VCaP (cell line): ENCODE data around the gene CXXC5.

Experiments
- H3K27ac ChIP-seq: fragments of 450-650 bp; 2 replicates; pipeline ENCODE4 v1.5.1; 2017
- TF ChIP-seq, protein P1 (sequence below): fragments of 450-650 bp; conservative IDR thresholded peaks from 2 replicates; pipeline ENCODE4 v1.5.1; 2017; ENCODE audit warnings: mild to moderate bottlenecking, moderate library complexity

The CXXC5 gene

DNA sequence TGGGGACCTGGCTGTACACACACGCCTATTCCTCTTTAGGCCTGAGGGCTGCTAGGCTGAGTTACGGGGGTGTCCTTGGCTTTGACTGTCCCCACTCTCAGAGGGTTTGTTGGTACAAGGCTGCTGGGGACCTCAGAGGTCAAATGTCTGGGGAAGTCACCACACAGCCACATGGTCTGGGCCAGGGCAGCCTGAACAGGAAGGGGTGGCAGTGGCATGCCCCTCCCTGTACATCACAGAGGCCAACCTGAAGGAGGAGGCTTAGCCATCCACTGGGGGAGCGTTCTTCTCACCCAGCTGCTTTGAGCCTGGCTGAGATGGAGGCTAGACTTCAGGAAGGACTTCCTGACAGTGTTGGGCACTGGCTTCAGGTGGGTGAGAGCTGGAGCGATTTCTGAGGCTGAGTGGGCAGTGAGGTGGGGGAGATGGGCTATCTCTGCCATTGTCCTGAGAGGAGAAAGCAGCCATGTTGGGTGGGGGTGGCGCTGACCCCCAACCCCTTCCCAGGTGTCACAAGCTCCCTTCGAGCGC lies 36.3 kb downstream of the CXXC5 start:
- no peak overlapping the region for H3K27ac ChIP-seq
- TF ChIP-seq, protein P1, sequence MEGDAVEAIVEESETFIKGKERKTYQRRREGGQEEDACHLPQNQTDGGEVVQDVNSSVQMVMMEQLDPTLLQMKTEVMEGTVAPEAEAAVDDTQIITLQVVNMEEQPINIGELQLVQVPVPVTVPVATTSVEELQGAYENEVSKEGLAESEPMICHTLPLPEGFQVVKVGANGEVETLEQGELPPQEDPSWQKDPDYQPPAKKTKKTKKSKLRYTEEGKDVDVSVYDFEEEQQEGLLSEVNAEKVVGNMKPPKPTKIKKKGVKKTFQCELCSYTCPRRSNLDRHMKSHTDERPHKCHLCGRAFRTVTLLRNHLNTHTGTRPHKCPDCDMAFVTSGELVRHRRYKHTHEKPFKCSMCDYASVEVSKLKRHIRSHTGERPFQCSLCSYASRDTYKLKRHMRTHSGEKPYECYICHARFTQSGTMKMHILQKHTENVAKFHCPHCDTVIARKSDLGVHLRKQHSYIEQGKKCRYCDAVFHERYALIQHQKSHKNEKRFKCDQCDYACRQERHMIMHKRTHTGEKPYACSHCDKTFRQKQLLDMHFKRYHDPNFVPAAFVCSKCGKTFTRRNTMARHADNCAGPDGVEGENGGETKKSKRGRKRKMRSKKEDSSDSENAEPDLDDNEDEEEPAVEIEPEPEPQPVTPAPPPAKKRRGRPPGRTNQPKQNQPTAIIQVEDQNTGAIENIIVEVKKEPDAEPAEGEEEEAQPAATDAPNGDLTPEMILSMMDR = no peak

DNA sequence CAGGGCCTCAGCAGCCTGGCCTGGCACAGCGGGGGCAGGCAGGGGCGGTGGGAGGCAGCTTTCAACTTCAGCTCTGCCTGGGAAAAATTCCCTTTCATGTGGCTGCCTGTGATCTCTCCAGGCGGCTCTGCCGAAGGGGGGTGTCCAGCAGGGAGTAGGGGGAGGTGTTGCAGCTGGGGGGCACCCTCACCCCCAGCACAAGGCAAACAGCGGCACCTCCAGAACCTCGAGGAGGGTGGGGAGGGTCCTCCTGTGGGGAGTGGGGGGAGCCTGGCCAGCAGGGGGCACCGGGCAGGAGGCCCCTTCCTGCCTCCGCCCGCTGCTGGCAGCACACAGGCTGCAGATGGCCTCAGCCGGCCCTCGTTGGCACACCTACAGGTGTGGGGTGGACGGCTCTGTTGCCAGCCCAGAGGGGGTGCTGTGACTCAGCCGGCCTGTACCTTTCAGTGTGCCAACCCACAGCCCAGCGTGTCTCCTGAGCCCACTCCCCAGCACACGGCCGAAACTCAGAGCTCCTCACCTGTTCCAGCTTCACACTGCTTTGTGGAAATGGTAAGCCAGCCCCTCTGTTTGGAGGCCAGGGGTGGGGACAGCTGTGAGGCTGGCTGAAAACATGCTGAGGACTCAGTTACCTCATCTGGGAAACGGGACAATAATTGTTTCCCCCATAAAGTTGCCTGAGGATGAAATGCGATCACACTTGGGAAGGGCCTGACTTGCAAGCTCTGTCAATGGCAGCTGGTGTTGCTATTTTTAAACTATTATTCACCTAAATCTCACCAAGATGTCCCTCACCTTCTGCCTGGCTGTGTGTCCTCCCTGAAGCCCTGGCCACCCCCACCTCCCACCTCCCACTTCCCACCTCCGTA lies 37.0 kb downstream of the CXXC5 start:
- TF ChIP-seq, protein P1 = peak; percentile 27; the same call in 1 of the 2 replicates
- no peak overlapping the region for H3K27ac ChIP-seq

DNA sequence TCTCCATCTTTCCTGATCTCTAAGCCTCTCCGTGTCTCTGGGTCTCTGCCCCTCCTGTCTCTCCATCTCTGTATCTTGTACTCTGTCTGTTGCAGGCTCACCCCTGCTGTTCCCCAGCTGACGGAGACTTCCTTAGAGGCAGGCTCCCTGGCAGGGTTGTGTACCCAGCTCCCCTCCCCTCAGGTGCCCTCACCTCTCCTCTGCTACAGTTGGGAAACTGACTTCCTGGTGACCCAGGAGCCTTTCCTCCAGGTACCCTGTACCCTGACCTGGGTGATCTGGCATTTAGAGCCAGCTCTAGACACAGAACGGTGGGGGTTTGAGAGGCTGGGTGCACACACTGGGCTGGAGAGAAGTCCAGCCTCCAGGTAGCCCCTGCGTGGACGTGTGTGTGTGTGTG lies 37.7 kb downstream of the CXXC5 start:
- no peak overlapping the region for H3K27ac ChIP-seq
- TF ChIP-seq, protein P1 = no peak

DNA sequence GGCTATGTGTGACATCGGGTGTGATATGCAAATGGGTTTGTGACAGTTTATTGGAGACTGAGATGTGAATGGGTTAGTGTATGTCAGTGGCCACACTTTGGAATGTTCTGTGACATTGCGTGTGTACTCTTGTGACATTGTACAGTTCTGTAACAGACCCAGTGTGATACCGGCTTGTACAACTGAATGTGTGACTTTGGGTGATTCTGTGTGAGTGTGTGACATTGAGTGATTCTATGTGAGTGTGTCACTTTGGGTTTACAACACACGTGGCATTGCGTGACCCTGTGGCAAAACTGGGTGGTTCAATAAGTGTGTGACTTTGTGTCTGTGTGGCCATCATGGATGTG lies 38.2 kb downstream of the CXXC5 start:
- TF ChIP-seq, protein P1 = no peak
- H3K27ac ChIP-seq = no peak overlapping the region

DNA sequence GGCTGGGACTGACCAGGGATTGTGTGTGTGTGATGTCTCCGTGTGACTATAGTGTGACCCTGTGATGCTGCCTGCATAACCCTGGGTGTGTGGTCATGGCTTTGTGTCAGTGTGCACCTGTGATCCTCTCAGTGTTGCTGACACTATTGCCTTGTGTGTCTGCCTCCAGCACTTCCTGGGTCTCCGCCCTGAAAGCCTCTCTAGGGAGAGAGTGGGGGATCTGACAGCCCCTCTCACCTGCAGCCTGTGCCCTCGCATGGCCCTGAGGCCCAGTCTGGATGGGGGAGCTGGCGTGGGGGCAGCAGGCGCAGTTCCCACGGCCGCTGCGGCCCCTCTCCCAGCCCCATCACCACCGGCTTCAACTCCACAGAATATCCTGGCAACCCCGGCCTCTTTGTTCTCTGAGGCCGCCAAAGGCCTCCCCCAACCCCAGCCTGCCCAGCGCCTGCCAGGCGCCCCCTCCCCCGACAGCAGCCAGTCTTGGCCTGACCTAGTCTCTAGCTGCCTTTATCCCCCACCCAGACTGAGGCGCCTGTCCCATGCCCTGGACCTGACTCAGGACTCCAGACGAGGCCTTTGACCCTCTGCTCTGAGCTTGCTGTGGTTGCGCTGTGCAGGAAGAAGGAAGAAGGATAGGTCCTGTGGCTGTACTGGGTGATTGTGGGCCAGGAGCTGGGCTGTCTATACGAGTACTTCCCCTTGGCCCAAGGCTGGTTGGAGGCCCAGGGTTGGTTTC lies 38.7 kb downstream of the CXXC5 start:
- TF ChIP-seq, protein P1 = no peak
- H3K27ac ChIP-seq = no peak overlapping the region

DNA sequence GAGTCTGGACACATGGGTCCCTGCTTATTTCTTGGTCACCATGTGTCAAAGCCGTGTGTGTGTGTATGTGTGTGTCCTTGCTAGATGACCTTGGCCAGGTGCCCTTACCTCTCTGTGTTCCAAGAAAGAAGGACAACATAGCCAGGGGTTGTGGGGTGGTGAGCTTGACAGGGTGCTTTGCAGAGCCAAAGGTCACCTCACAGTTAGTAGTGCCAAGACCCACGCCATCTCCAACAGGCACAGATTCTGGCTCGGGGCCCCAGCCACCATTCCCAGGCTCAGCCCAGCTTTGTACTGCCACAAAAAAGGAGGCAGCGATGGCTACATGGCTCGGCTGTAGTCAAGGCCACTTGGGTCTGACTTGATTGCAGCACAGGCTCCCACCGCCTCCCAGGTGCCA lies 39.5 kb downstream of the CXXC5 start:
- TF ChIP-seq, protein P1 = no peak
- no peak overlapping the region for H3K27ac ChIP-seq

DNA sequence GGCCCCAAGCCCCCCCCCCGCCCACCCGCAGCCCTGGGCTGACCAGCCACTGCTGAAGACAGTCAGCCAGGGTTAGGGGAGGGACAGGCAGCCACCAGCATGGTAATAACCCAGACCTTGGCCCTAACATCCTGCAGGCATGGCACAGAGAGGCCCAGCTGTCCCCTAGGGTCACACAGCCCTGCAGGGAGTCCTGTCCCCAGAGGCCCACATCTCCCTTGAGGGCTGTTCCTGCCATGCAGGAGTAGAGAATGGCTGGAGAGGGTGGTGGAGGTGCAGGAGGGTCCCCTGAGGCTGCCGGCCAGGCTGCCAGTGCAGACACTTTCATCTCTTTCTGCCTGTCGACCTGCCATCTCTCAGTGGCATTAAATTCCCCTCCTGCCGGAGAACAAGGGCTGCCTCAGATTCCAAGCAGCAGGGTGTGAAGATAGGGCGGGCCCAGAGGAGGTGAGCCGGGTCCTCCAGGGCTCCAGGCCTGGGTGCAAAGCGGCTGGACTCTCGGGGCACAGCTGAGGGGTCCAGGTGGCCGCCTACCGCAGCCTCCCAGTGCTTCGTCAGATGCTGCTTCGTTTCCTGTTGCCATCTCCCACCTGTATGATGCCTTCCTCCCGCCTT lies 40.0 kb downstream of the CXXC5 start:
- no peak overlapping the region for H3K27ac ChIP-seq
- TF ChIP-seq, protein P1 = no peak
